ENCODE data around the gene GTPBP2.

DNA sequence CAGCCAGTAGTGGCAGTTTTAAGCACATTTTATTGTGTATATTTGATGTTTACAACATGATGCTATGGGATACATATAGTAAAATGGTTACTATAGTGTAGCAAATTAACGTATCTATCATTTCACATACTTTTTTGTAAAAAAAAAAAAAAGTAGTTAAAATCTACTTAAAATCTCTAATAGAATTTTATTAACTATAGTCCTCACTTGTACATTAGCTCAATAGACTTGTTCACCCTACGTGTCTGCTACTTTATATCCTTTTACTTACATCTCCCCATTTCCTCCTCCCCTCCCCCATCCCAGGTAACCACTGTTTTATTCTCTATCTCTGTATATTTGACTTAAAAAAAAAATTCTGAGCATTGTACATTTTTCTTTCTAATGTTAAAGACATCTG lies 23.0 kb downstream of the GTPBP2 start:
- TF ChIP-seq, protein P1, sequence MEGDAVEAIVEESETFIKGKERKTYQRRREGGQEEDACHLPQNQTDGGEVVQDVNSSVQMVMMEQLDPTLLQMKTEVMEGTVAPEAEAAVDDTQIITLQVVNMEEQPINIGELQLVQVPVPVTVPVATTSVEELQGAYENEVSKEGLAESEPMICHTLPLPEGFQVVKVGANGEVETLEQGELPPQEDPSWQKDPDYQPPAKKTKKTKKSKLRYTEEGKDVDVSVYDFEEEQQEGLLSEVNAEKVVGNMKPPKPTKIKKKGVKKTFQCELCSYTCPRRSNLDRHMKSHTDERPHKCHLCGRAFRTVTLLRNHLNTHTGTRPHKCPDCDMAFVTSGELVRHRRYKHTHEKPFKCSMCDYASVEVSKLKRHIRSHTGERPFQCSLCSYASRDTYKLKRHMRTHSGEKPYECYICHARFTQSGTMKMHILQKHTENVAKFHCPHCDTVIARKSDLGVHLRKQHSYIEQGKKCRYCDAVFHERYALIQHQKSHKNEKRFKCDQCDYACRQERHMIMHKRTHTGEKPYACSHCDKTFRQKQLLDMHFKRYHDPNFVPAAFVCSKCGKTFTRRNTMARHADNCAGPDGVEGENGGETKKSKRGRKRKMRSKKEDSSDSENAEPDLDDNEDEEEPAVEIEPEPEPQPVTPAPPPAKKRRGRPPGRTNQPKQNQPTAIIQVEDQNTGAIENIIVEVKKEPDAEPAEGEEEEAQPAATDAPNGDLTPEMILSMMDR (IDR thresholded peaks at IDR 0.05; ENCODE audit: low read length), result no peak
- no peak for TF ChIP-seq EZH2phosphoT487 (IDR thresholded peaks at IDR 0.05; ENCODE audit: low read length)
